ES-I3 (cell line): ENCODE data around the gene ALG11.

ENCODE experiments used
- H3K36me3 ChIP-seq: 2 replicates; pipeline ENCODE4 v1.6.1; 2013; ENCODE audit warnings: mild to moderate bottlenecking, low read length, control low read depth, moderate library complexity; ENCODE audit not compliant: insufficient read depth
- H3K4me1 ChIP-seq: 2 replicates; pipeline ENCODE4 v1.6.1; 2013; ENCODE audit warnings: mild to moderate bottlenecking, control low read depth, low read length; ENCODE audit not compliant: insufficient read depth
- H3K9ac ChIP-seq: 2 replicates; pipeline ENCODE4 v1.6.1; 2013; ENCODE audit warnings: low read depth, mild to moderate bottlenecking, low read length, moderate library complexity
- H3K9me3 ChIP-seq: 2 replicates; pipeline ENCODE4 v1.6.1; 2013; ENCODE audit warnings: mild to moderate bottlenecking, low read length, moderate library complexity; ENCODE audit not compliant: control insufficient read depth, insufficient read depth

The ALG11 gene

DNA sequence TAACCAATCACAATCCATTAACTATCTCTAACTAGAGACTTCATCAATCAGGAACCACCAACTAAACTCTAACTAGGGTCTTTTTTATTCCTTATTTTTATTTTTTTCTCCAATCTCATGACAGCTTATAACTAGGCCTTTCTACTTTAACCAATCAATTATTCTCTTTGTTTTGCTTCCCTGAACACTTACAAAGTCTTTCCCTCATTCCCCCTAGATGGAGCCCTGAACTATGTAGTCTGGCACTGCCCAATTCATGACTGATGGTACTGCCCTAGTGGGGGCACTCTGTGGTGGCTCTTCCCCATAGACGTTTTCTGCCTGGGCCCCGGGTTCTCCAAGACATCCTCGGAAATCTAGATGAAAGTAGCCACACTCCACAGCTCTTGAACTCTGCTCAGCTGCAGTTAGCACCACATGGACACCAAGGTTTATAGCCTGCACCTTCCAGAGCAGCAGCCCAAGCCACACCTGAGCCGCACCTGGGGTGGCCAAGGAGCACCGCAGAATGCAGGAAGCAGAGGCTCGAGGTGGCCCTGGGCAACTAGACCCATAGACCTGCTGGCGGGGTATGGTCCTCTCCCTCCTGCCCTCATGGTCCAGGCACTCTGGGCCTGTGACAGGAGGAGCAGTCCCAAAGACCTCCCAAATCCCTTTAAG is 7.6 kb upstream of the ALG11 start:
- no peak overlapping the region for H3K9ac ChIP-seq
- H3K36me3 ChIP-seq: no peaks in the 10 kb centered on the region
- H3K4me1 ChIP-seq: peaks cover 3% of the 10 kb centered on the region
- no peaks in the 10 kb centered on the region for H3K9me3 ChIP-seq

DNA sequence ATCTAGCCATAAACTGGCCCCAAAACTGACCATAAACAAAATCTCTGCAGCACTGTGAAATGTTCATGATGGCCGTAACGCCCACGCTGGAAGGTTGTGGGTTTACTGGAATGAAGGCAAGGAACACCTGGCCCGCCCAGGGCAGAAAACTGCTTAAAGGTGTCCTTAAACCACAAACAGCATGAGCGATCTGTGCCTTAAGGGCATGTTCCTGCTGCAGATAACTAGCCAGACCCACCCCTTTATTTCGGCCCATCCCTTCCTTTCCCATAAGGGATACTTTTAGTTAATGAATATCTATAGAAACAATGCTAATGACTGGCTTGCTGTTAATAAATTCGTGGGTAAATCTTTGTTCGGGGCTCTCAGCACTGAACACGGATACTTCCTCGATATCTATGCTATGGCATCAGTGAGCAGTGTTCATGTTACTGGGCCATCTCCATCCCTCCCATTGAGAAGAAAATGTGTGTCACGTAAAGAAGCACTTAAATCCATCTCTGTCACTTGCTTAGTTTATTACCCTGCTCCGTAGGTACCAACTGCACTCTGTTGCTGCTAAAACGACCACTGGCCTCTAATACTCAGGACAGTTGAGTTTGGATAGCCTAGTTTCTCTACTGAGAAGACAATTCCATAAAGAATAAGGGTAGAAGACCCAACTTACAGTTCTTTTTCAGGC is 6.2 kb upstream of the ALG11 start:
- Histone ChIP-seq H3K4me1 (peaks cover 3% of the 10 kb centered on the region), H3K9ac (no peak overlapping the region), H3K9me3 (no peaks in the 10 kb centered on the region), H3K36me3 (no peaks in the 10 kb centered on the region)

DNA sequence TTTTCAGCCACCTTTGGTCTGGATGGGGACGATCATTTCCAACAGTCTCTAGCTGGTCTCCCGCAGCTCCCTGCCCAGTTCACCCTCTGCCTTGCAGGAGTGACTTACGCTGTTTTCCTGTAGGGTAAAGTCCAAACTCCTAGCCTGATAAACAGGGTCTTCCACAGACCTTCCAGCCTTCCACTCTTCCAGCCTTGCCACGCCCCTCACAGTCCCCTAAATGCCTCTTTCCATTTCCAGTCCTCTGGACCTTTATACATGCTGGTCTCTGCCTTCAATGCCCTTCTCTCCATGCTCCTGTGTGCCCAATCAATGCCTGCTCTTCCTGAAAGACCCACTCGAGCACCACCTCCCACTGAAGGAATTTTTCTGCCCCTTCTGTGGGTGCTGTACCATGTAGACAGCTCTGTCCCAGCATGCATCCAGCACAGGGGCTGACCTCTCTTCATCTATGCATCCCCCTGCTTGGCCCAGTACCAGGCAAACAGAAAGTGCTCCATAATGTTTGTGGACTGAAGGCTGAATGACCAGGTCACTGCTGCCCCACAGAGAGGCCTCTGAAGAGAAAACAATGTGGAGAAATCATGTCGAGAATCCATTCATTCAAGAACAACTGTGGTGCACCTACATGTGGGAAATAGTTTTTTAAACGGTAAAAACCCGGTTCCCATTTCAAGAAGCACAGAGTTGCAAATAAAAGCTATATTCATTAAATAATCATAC is 5.5 kb upstream of the ALG11 start:
- Histone ChIP-seq H3K9ac (no peak overlapping the region), H3K36me3 (no peaks in the 10 kb centered on the region), H3K9me3 (no peaks in the 10 kb centered on the region), H3K4me1 (no peaks in the 10 kb centered on the region)

DNA sequence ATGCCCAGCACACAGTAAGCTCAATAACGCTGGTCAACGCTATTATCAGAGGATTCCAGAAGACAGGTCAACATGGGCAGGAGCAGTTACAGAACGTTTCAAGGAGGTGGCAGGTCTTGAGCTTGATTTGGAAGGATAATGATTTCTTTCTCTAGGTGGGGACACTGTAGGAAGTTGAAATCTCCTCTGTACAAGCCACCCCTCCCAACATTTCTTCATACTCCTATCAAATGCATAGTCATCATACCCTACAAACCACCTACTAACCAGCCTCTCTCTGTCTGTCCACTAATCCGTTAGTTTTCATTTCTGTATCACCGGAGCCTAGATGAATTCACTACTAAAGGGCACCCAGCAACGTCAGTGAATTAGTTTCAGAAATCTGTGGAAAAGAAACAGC is 2.3 kb upstream of the ALG11 start:
- Histone ChIP-seq H3K9ac (no peak overlapping the region), H3K9me3 (no peaks in the 10 kb centered on the region)

DNA sequence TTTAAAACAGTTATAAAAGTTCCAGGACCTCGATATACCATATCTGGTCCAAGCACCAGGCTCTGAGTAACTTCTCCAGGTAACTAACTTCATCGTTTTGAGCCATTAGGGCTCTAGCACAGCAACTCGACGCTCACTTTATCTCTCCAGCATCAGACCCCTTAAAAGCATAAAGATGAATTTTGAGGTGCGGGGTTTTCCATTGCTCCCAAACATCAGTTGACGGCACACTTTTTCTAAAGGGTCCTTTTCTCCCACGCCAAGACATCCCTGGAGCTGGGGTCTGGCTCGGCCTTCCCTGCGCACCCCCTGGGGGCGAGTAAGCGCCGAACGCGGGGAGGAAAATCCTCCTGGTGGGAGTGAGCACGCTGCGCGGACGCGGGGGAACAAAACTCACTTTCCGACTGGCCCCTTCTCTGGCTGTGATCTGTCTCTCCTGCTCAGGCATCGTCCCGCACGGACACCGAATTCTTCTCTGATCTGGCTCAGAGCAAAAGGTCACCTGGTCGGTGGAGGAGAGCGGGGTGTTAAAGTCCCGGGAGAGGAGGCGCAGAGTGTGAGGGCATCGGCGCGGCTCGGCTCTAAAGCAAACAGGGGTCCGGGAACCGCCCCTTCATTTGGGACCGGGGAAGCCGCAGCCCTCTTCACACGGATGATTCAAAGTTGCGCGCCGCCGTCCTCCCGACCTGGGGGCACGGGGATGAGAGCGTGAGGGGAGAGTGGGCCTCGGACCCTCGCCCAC is 1.1 kb upstream of the ALG11 start, which contains the start of gene ATP7B:
ATP7B (minus strand) TSS at position 561 of the 742 bp plus-strand sequence; CDS start at position 448, 113 bp downstream.
- Histone ChIP-seq H3K9me3 (0 out of 2 replicates have a peak, but pooled peaks cover under 1% of the 10 kb centered on the region), H3K4me1 (no peaks in the 10 kb centered on the region), H3K9ac (peak within 1 kb of the TSS; percentile 98), H3K36me3 (no peaks in the 10 kb centered on the region; the same call in 1 of the 2 replicates)

More for the DNA sequence above, 2.3 kb upstream of the ALG11 start:
- Histone ChIP-seq H3K4me1 (no peaks in the 10 kb centered on the region), H3K36me3 (no peaks in the 10 kb centered on the region)

DNA sequence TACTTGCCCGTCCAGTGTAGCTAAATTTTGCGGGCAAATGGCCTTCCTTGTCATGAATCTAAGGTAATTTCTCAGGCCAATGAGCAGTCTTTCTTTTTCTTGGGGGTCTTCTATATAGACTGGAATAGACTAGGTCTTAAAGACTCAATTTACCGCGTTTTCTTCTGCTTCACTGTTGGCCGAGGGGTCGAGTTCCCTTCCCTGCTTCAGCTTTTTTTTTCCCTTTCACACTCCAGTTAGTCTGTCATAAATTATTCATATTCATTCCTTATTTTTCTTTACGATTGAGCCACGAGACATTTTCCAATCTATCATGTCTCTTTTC is 276 bp downstream of the ALG11 start:
- peaks cover 4% of the 10 kb centered on the region; the same call in 1 of the 2 replicates for H3K9me3 ChIP-seq

DNA sequence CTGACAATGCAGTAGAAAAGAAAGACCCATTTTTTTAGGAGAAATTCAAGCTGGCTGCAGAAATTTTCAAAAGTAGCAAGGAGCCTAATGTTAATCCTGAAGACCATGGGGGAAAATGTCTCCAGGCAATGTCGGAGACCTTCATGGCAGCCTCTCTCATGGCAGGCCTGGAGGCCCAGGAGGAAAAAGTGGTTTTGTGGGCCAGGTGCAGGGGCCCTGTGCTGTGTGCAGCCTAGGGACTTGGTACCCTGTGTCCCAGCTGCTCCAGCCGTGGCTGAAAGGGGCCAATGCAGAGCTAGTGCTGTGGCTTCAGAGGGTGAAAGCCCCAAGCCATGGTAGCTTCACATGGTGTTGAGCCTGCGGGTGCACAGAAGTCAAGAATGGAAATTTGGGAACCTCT is 4.1 kb downstream of the ALG11 start:
- Histone ChIP-seq H3K4me1 (no peaks in the 10 kb centered on the region), H3K36me3 (peaks cover 9% of the 10 kb centered on the region), H3K9ac (no peak overlapping the region), H3K9me3 (peaks cover 4% of the 10 kb centered on the region; the same call in 1 of the 2 replicates)

More for the DNA sequence above, 276 bp downstream of the ALG11 start:
- Histone ChIP-seq H3K4me1 (no peaks in the 10 kb centered on the region), H3K36me3 (no peaks in the 10 kb centered on the region; the same call in 1 of the 2 replicates), H3K9ac (peak overlapping the region; percentile 98)

DNA sequence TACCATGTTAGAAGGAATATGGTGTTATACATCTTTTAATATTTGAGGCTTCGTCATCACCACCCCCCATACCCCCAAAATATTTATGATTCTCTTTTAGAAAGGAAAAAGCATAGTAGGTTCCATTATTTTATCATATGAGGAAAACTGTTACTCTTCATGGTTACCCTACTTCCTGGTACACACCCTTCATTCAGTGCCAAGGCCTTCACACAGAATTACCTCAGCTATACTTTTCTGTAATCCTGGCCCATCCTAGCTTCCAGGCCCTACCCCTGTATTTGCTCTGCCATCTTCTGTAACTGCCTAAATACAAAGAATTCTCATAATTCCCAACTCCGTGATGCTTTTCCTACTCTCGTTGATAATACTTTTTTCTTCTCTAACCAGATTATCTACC is 8.0 kb downstream of the ALG11 start:
- Histone ChIP-seq H3K9me3 (peaks cover 4% of the 10 kb centered on the region; the same call in 1 of the 2 replicates), H3K4me1 (no peaks in the 10 kb centered on the region), H3K9ac (no peak overlapping the region), H3K36me3 (peaks cover 20% of the 10 kb centered on the region)

DNA sequence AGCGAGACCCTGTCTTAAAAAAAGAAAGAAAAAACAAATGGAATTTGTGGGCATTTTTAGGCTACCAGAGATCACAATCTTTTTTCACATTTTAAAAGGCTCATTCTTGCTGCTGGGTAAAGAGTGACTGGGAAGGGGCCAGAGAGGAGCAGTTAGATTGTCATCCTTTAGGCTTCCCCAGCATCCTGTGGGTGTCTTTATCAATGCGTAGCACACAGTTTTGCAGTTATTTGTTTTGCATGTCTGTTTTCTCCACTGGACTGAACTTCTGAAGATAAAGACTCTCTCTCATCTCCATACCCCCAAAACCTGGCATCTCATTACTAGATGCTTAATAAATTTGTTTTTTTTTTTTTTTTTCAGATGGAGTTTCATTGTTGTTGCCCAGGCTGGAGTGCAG is 10.2 kb downstream of the ALG11 start:
- Histone ChIP-seq H3K4me1 (no peaks in the 10 kb centered on the region), H3K9ac (no peak overlapping the region), H3K9me3 (no peaks in the 10 kb centered on the region; the same call in 1 of the 2 replicates), H3K36me3 (peaks cover 30% of the 10 kb centered on the region)

DNA sequence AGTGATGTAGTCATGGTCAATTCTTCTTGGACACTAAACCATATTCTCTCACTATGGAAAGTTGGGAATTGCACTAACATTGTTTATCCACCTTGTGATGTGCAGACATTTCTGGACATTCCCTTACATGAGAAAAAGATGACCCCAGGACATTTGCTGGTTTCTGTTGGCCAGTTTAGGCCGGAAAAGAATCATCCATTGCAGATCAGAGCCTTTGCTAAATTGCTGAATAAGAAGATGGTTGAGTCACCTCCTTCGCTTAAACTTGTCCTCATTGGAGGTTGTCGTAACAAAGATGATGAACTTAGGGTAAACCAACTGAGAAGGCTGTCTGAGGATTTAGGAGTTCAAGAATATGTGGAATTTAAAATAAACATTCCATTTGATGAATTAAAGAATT is 12.3 kb downstream of the ALG11 start, which contains the start of gene UTP14C:
UTP14C (plus strand) TSS at position 211 of the 400 bp plus-strand sequence. CDS start 4,114 bp downstream, outside the sequence.
- Histone ChIP-seq H3K9me3 (peaks cover 5% of the 10 kb centered on the region; the same call in 1 of the 2 replicates), H3K4me1 (no peaks in the 10 kb centered on the region), H3K36me3 (peaks cover 28% of the 10 kb centered on the region), H3K9ac (no peak within 1 kb of the TSS)

DNA sequence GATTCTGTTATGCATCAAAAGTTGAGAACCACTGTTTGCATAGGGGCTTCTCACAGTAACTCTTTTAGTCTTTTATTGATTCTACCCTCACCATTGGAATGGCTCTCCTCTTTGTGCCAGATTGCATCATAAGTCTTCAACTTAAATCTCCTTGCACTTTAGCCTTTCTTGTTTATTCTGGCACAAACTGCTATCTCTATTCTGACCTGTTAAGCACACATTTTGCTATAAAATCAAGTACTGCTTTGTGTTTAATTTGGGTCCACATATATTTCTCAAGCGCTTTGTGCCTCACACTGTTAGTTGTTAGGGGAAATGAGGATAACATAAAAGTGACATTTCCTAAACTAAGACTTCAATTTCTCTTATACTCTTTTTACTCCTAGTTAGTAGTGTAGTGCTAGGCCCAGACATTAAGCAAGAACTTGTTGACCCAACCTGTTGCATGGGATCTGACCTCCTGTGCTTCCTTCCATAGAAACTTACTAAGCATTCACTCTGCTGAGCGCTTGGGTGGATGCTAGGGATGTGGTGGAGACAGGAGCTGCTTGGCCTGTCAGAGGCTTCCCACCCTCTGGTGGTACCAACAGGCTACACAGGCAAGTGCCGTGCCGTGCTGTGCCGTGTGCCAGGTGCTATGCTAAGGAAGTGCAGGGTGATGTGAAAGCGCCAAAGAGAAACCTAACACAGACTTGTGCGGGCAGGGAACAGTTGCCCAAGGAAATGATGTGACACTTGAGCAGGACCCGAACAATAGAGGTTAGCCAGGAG is 13.5 kb downstream of the ALG11 start:
- peaks cover 5% of the 10 kb centered on the region; the same call in 1 of the 2 replicates for H3K9me3 ChIP-seq
- H3K9ac ChIP-seq: no peak overlapping the region
- H3K4me1 ChIP-seq: no peaks in the 10 kb centered on the region
- H3K36me3 ChIP-seq: peaks cover 24% of the 10 kb centered on the region

DNA sequence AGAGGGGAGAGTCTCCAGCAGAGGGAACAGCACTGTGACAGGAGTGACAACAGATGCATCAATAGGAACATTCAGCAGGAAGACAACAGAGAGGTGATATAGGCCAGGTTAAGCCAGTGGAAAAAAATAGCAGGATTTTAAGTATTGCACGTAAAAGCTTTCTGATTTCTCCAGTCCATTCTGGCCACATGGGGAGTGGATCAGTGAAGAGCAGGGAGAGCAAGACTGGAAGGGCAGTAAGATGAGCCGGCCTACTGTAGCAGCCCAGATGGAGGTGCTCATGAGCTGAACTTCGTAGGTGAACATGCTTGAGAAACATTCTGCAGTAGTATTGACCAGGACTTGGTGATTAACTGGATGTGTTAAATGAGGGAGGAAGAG is 14.0 kb downstream of the ALG11 start:
- H3K9ac ChIP-seq: no peak overlapping the region
- H3K36me3 ChIP-seq: peaks cover 22% of the 10 kb centered on the region
- no peaks in the 10 kb centered on the region for H3K4me1 ChIP-seq
- H3K9me3 ChIP-seq: peaks cover 5% of the 10 kb centered on the region; the same call in 1 of the 2 replicates

DNA sequence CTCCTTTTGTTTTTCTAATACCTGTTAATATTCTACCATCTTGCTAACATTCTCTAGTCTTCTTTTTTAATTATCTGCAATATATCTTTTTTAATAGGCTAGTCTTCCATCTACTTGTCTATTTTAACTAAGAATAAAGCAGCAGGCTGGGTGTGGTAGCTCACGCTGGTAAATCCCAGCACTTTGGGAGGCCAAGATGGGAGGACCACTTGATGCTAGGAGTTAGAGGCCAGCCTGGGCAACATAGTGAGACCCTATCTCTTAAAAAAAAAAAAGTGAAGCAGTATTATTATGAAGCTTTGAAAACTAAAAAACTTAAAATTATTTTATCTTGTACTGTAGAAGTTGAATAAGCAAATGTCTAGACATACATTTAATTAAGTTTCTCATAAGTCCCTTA is 15.6 kb downstream of the ALG11 start:
- Histone ChIP-seq H3K9ac (no peak overlapping the region), H3K9me3 (peaks cover 5% of the 10 kb centered on the region; the same call in 1 of the 2 replicates), H3K4me1 (no peaks in the 10 kb centered on the region), H3K36me3 (peaks cover 18% of the 10 kb centered on the region)
